Left ventricle myocardium inferior (tissue), 1 donor: ENCODE data around the gene NBEA. TPM values are rescaled to one million over a fixed set of nuclear protein-coding genes. Genes with fewer than 3 reads are reported as not detected.

ENCODE experiments used
- DNase-seq: peaks from one replicate; pipeline ENCODE4 v3.0.0-alpha.2; 2020
- H3K27ac ChIP-seq: fragments of 200-600 bp; replicated peaks from 2 replicates; pipeline ENCODE4 v1.8.0; 2021
- H3K27me3 ChIP-seq: fragments of 200-600 bp; 2 replicates; pipeline ENCODE4 v1.8.0; 2021; ENCODE audit warnings: low read depth
- H3K36me3 ChIP-seq: fragments of 200-600 bp; 2 replicates; pipeline ENCODE4 v1.8.0; 2021
- H3K4me1 ChIP-seq: fragments of 200-600 bp; 2 replicates; pipeline ENCODE4 v1.8.0; 2021
- H3K4me3 ChIP-seq: fragments of 200-600 bp; 2 replicates; pipeline ENCODE4 v1.8.0; 2021; ENCODE audit warnings: mild to moderate bottlenecking, moderate library complexity
- H3K9me3 ChIP-seq: fragments of 200-600 bp; replicated peaks from 2 replicates; pipeline ENCODE4 v1.8.0; 2021
- intact Hi-C: fragments of 100-400 bp; cut with micrococcal nuclease; formaldehyde crosslinking; loops from one replicate; pipeline ENCODE4 v1.11.0; 2022
- total RNA-seq: library from RNA; stranded (reverse); fragmentation: NEBNext Ultra II Directional; extraction: Animal tissue kit (Norgen Biotek cat#: 25700); gene quantifications from one replicate; pipeline ENCODE4 v1.2.1, GENCODE V29; 2021
- TF ChIP-seq, protein P1 (sequence below): fragments of 200-600 bp; IDR thresholded peaks from 2 replicates; pipeline ENCODE4 v1.8.0; 2021; ENCODE audit warnings: antibody characterized with exemption, mild to moderate bottlenecking, borderline replicate concordance
- donor health status: DM: no; HTN: yes; CAD: no; lungs with severe emphysema.

Gene NBEA
- total RNA-seq, 1 donor from 2014 or later, result 21.0 TPM

DNA sequence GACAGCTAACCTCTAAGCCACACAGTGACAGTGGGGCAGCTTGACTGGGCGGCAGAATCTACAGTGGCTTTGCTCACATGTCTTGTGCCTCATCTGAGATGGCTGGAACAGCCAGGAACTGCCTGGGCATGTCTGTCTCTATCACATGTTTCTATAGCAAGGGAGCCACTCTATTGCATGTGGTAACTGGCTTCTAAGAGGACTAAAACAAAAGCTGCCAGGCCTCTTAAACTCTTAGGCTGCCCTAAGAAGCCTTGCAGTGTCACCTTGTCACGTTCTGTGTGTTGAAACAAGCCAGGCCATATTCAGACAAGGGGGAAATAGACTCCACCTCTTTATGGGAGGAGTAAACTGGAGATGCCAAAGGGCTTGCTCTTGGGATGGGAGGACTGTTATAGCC lies 657.3 kb downstream of the NBEA start:
- H3K4me3 ChIP-seq, result no peak overlapping the region
- no peaks in the 10 kb centered on the region for H3K27me3 ChIP-seq
- no peaks in the 10 kb centered on the region for H3K36me3 ChIP-seq
- H3K4me1 ChIP-seq, result peaks cover 27% of the 10 kb centered on the region
- intact Hi-C loops, result no loop called here
- H3K27ac ChIP-seq, result peak overlapping the region; percentile 61
- no peak for DNase-seq
- TF ChIP-seq, protein P1, sequence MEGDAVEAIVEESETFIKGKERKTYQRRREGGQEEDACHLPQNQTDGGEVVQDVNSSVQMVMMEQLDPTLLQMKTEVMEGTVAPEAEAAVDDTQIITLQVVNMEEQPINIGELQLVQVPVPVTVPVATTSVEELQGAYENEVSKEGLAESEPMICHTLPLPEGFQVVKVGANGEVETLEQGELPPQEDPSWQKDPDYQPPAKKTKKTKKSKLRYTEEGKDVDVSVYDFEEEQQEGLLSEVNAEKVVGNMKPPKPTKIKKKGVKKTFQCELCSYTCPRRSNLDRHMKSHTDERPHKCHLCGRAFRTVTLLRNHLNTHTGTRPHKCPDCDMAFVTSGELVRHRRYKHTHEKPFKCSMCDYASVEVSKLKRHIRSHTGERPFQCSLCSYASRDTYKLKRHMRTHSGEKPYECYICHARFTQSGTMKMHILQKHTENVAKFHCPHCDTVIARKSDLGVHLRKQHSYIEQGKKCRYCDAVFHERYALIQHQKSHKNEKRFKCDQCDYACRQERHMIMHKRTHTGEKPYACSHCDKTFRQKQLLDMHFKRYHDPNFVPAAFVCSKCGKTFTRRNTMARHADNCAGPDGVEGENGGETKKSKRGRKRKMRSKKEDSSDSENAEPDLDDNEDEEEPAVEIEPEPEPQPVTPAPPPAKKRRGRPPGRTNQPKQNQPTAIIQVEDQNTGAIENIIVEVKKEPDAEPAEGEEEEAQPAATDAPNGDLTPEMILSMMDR, result no peak
- no peaks in the 10 kb centered on the region for H3K9me3 ChIP-seq

GRCh38 chr13:35600137-35600536 lies 658.1 kb downstream of the NBEA start:
- intact Hi-C loops, result no loop called here
- no peak for DNase-seq
- H3K36me3 ChIP-seq, result no peaks in the 10 kb centered on the region
- H3K27ac ChIP-seq, result peak overlapping the region; percentile 61
- TF ChIP-seq, protein P1, result no peak
- peaks cover 27% of the 10 kb centered on the region for H3K4me1 ChIP-seq
- no peak overlapping the region for H3K4me3 ChIP-seq
- no peaks in the 10 kb centered on the region for H3K27me3 ChIP-seq
- no peaks in the 10 kb centered on the region for H3K9me3 ChIP-seq

DNA sequence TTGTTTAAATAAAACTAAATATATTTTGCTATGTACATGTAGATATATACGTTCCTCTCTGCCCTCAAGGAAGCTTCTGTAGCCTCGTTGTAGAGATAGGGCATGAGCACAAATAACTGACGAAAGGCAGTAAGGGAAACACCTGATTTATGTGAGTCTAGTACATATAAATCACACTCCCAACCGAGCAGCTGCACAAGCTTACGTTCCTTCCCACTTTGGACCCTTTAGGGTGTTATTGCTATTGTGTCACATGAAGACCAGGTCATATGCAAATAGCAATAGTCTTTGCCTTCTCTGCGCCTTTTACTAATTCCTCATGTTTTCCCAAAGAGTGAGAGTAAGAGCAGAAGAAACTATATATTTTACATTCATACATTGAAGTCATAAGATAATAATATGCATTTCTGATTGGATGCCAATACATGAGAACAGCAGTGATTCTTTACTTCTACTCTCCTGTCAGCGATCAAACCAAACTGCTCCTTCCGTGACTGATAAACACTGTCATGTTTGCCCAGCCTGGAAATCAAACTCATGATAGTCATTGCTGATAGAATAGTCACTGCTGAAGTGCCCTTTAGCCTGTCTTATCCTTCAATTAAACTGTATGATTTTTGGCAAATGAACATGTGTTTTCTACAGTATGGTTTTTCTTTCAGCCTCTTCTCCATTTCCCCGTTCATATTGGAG lies 661.7 kb downstream of the NBEA start:
- Histone ChIP-seq H3K27me3 (no peaks in the 10 kb centered on the region), H3K4me1 (peaks cover 16% of the 10 kb centered on the region), H3K36me3 (no peaks in the 10 kb centered on the region), H3K4me3 (no peak overlapping the region), H3K27ac (no peak overlapping the region), H3K9me3 (no peaks in the 10 kb centered on the region)
- intact Hi-C loops, result no loop called here
- DNase-seq, result no peak
- TF ChIP-seq, protein P1, result no peak

- no peak for DNase-seq
- TF ChIP-seq, protein P1, result no peak
- intact Hi-C loops, result no loop called here
- no peaks in the 10 kb centered on the region for H3K4me1 ChIP-seq
- H3K36me3 ChIP-seq, result peaks cover 3% of the 10 kb centered on the region
- no peak overlapping the region for H3K27ac ChIP-seq
- H3K9me3 ChIP-seq, result no peaks in the 10 kb centered on the region
- H3K4me3 ChIP-seq, result no peak overlapping the region
- no peaks in the 10 kb centered on the region for H3K27me3 ChIP-seq
These were observed 672.6 kb downstream of the NBEA start for GRCh38 chr13:35614666-35615065.

GRCh38 chr13:35617420-35617819 lies 675.4 kb downstream of the NBEA start:
- no peak overlapping the region for H3K4me3 ChIP-seq
- DNase-seq, result no peak
- TF ChIP-seq, protein P1, result no peak
- no peaks in the 10 kb centered on the region for H3K36me3 ChIP-seq
- no peaks in the 10 kb centered on the region for H3K27me3 ChIP-seq
- H3K27ac ChIP-seq, result no peak overlapping the region
- no peaks in the 10 kb centered on the region for H3K4me1 ChIP-seq
- intact Hi-C loops, result no loop called here
- H3K9me3 ChIP-seq, result no peaks in the 10 kb centered on the region
